ENCODE measurements around the gene FAT1. TPM values are rescaled to one million over a fixed set of nuclear protein-coding genes. Genes with fewer than 3 reads are reported as not detected.
"Not testable (repeated sequence)": the region's sequence is repeated elsewhere in the genome, so short reads cannot be mapped to it uniquely, and the experiment has no call there.

FAT1 gene
- total RNA-seq, 1 donor from 2014 or later = 408 TPM

GRCh38 chr4:186758929-186759682, 35.5 kb upstream of the FAT1 start:
- TF ChIP-seq CTCF (IDR thresholded peaks at IDR 0.05) = no peak
- Mint-ChIP-seq H3K9me3 (ENCODE audit: unreplicated experiment) (peaks cover 4% of the 10 kb centered on the region), H3K27me3 (ENCODE audit: unreplicated experiment) (no peaks in the 10 kb centered on the region), H3K36me3 (ENCODE audit: unreplicated experiment) (no peaks in the 10 kb centered on the region), H3K27ac (ENCODE audit: unreplicated experiment) (no peak overlapping the region), H3K4me3 (ENCODE audit: unreplicated experiment) (no peak overlapping the region), H3K4me1 (ENCODE audit: unreplicated experiment) (peaks cover 14% of the 10 kb centered on the region)
- DNase-seq (ENCODE audit: extremely low spot score, unreplicated experiment) = no peak

DNA sequence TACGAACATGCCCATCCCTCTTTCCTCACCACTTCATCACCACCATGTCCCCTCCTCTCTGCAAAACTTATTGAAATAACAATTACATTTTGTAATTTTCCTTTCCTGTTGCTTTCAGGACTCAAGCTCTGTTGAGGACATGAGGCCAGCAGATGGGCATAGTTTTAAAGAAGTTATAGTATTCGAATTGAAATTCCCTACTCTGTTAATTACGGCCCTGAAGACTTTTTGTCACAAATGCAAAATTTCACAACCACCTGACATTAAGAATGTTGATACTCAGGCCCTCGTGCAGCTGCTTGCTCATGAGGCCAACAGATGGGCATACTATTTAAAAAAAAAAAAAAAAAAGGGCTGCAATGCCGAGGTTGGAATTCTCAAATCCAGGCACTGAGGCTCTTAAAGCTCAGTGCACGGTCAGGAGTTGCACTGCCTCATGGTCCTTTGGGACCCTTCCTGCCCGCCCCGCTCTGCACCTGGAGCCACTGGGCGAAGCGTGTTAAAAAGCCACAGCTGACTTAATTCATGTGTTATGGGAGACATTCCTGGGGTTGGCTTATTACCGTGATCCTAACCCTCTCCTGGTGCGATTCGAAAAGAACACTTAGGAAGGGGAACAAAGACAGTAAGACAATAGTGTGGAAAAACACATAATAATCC, 34.2 kb upstream of the FAT1 start:
- TF ChIP-seq CTCF (IDR thresholded peaks at IDR 0.05) = no peak

DNA sequence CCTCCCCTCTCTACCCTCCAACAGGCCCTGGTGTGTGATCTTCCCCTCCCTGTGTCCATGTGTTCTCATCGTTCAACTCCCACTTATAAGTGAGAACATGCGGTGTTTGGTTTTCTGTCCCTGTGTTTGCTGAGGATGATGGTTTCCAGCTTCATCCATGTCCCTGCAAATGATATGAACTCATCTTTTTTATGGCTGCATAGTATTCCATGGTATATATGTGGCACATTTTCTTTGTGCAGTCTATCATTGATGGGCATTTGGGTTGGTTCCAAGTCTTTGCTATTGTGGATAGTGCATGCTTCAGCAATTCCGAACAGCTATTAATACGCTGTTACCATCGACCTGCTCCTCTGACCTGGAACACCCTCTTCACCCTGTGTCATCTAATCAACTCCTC, 32.9 kb upstream of the FAT1 start:
- not testable (repeated sequence) for H3K27ac Mint-ChIP-seq (ENCODE audit: unreplicated experiment); H3K9me3 Mint-ChIP-seq (ENCODE audit: unreplicated experiment); H3K36me3 Mint-ChIP-seq (ENCODE audit: unreplicated experiment); H3K27me3 Mint-ChIP-seq (ENCODE audit: unreplicated experiment); H3K4me3 Mint-ChIP-seq (ENCODE audit: unreplicated experiment); DNase-seq (ENCODE audit: extremely low spot score, unreplicated experiment)
- H3K4me1 Mint-ChIP-seq (ENCODE audit: unreplicated experiment) = peaks cover 17% of the 10 kb centered on the region

More for the DNA sequence above, 34.2 kb upstream of the FAT1 start:
- H3K27me3 Mint-ChIP-seq (ENCODE audit: unreplicated experiment) = no peaks in the 10 kb centered on the region
- peaks cover 17% of the 10 kb centered on the region for H3K4me1 Mint-ChIP-seq (ENCODE audit: unreplicated experiment)
- no peak overlapping the region for H3K27ac Mint-ChIP-seq (ENCODE audit: unreplicated experiment)
- H3K36me3 Mint-ChIP-seq (ENCODE audit: unreplicated experiment) = no peaks in the 10 kb centered on the region
- no peak overlapping the region for H3K4me3 Mint-ChIP-seq (ENCODE audit: unreplicated experiment)
- peaks cover 4% of the 10 kb centered on the region for H3K9me3 Mint-ChIP-seq (ENCODE audit: unreplicated experiment)
- no peak for DNase-seq (ENCODE audit: extremely low spot score, unreplicated experiment)

DNA sequence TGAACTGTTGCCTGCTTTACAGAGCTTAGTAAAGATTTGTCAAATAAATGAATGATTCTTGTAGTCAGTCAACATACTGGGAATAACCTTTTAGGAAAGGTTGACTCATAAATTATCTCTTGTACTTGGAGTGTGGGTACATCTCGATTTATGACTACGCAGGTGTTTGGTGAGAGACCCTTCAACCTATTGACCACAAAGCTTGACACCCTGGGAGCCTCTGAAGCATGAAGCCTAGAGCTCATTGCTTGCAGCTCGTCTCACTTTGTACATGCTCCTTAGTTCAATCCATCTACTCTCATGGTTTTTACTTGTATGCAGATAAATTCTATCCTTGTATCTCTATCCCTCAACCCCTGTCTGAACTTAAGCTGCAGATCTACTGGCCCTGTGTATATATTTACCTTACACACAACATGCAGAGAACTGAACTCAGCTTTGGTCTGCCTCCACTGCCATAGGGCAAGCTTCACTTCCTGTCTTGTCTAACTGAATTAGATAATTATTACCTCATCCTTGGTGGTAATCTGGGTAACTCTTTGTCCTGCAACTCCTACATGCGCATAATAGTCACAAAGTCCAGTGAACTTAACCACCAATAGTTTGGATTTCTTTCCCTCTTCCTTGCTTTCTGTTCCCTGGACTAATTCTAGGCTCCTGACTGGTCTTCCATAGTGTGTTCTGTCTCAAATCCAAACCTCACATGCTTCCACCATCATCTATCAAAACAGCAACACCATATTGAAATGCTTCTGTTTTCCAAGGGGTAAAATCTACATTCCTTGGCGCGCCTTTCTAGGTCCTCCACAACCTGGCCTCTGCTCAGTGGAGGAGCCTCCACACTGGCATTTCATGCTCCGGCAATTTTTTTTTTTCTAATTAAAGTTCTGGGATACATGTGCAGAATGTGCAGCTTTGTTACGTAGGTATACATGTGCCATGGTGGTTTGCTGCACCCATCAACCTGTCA, 32.2 kb upstream of the FAT1 start:
- peaks cover 4% of the 10 kb centered on the region for H3K9me3 Mint-ChIP-seq (ENCODE audit: unreplicated experiment)
- peaks cover 16% of the 10 kb centered on the region for H3K4me1 Mint-ChIP-seq (ENCODE audit: unreplicated experiment)
- TF ChIP-seq CTCF (IDR thresholded peaks at IDR 0.05) = no peak
- H3K27me3 Mint-ChIP-seq (ENCODE audit: unreplicated experiment) = no peaks in the 10 kb centered on the region
- no peak for DNase-seq (ENCODE audit: extremely low spot score, unreplicated experiment)
- no peaks in the 10 kb centered on the region for H3K36me3 Mint-ChIP-seq (ENCODE audit: unreplicated experiment)
- H3K27ac Mint-ChIP-seq (ENCODE audit: unreplicated experiment) = no peak overlapping the region
- no peak overlapping the region for H3K4me3 Mint-ChIP-seq (ENCODE audit: unreplicated experiment)

- H3K4me1 Mint-ChIP-seq (ENCODE audit: unreplicated experiment) = peaks cover 10% of the 10 kb centered on the region
- no peak overlapping the region for H3K27ac Mint-ChIP-seq (ENCODE audit: unreplicated experiment)
- H3K36me3 Mint-ChIP-seq (ENCODE audit: unreplicated experiment) = no peaks in the 10 kb centered on the region
- H3K9me3 Mint-ChIP-seq (ENCODE audit: unreplicated experiment) = peaks cover 4% of the 10 kb centered on the region
- H3K4me3 Mint-ChIP-seq (ENCODE audit: unreplicated experiment) = no peak overlapping the region
- DNase-seq (ENCODE audit: extremely low spot score, unreplicated experiment) = no peak
- no peak for TF ChIP-seq CTCF (IDR thresholded peaks at IDR 0.05)
- no peaks in the 10 kb centered on the region for H3K27me3 Mint-ChIP-seq (ENCODE audit: unreplicated experiment)
Observed at GRCh38 chr4:186754976-186755375, 31.3 kb upstream of the FAT1 start.
